Activated CD8-positive, alpha-beta memory T cell treated with anti-CD3 and anti-CD28 coated beads for 48 hours (primary cell): ENCODE data around the gene FOXK1.

Experiments
- DNase-seq, 3 experiments: peaks; one replicate each; pipeline ENCODE4 v3.0.0-alpha.2; 2020; ENCODE audit warnings: low read depth in 2 of 3, low spot score in 2 of 3

The FOXK1 gene

GRCh38 chr7:4763091-4763793 is 81.1 kb downstream of the FOXK1 start:
- no peak for DNase-seq

- DNase-seq: no peak
Observed at GRCh38 chr7:4763794-4764185, 81.7 kb downstream of the FOXK1 start.

GRCh38 chr7:4764402-4765007 is 82.4 kb downstream of the FOXK1 start:
- no peak for DNase-seq

- no peak for DNase-seq
Observed at GRCh38 chr7:4765776-4766490, 83.8 kb downstream of the FOXK1 start.

GRCh38 chr7:4766666-4767519 is 84.8 kb downstream of the FOXK1 start:
- DNase-seq: no peak

GRCh38 chr7:4768597-4769569 is 86.8 kb downstream of the FOXK1 start:
- DNase-seq: no peak

GRCh38 chr7:4769761-4770160 is 87.7 kb downstream of the FOXK1 start:
- DNase-seq: no peak

- DNase-seq: no peak
Observed at GRCh38 chr7:4770886-4771285, 88.8 kb downstream of the FOXK1 start.

- no peak for DNase-seq
Observed at GRCh38 chr7:4771737-4772136, 89.6 kb downstream of the FOXK1 start.

- DNase-seq: no peak
Observed at GRCh38 chr7:4772306-4772705, 90.2 kb downstream of the FOXK1 start.

GRCh38 chr7:4774007-4774406 is 91.9 kb downstream of the FOXK1 start:
- no peak for DNase-seq

- no peak for DNase-seq
Observed at GRCh38 chr7:4774658-4775249, 92.7 kb downstream of the FOXK1 start.

GRCh38 chr7:4775250-4775847 is 93.3 kb downstream of the FOXK1 start, which contains the start of gene AP5Z1:
AP5Z1 (plus strand) TSS chr7:4775623; CDS start chr7:4775716, 93 bp downstream.
- peak; percentile 60 to 90 (median 84) for DNase-seq

- DNase-seq: peak in 1 of 3 experiments; percentile 18
Observed at GRCh38 chr7:4775848-4776623, 93.9 kb downstream of the FOXK1 start.

- DNase-seq: no peak
Observed at GRCh38 chr7:4779118-4779517, 97.0 kb downstream of the FOXK1 start.

- DNase-seq: no peak
Observed at GRCh38 chr7:4781366-4782069, 99.4 kb downstream of the FOXK1 start.

- no peak for DNase-seq
Observed at GRCh38 chr7:4782333-4783291, 100.5 kb downstream of the FOXK1 start.
